Duodenal mucosa (tissue), 2 donors: Measurements from ENCODE around the gene DNAAF2.

Experiments
- H3K27ac ChIP-seq: one replicate; pipeline ENCODE4 v1.7.0; 2013; ENCODE audit warnings: low read depth, low read length
- H3K27me3 ChIP-seq, 2 donors: one replicate each; pipeline ENCODE4 v1.7.0; 2013; ENCODE audit warnings: low read length in 2 of 2, control low read depth in 1 of 2; ENCODE audit not compliant: insufficient read depth in 2 of 2, control insufficient read depth in 1 of 2
- H3K36me3 ChIP-seq, 2 donors: one replicate each; pipeline ENCODE4 v1.7.0; 2013; ENCODE audit warnings: low read length in 2 of 2, control low read depth in 1 of 2; ENCODE audit not compliant: insufficient read depth in 2 of 2, control insufficient read depth in 1 of 2
- H3K4me1 ChIP-seq, 2 donors: one replicate each; pipeline ENCODE4 v1.7.0; 2013; ENCODE audit warnings: low read length in 2 of 2, control low read depth in 1 of 2; ENCODE audit not compliant: insufficient read depth in 2 of 2, control insufficient read depth in 1 of 2
- H3K4me3 ChIP-seq, 2 donors: one replicate each; pipeline ENCODE4 v1.7.0; 2013; ENCODE audit warnings: low read length in 2 of 2, low read depth in 1 of 2
- H3K9ac ChIP-seq, 2 donors: one replicate each; pipeline ENCODE4 v1.7.0; 2013; ENCODE audit warnings: low read length in 2 of 2, low read depth in 1 of 2
- H3K9me3 ChIP-seq, 2 donors: one replicate each; pipeline ENCODE4 v1.7.0; 2013; ENCODE audit warnings: low read length in 2 of 2, control low read depth in 1 of 2; ENCODE audit not compliant: control insufficient read depth in 1 of 2

Gene DNAAF2

DNA sequence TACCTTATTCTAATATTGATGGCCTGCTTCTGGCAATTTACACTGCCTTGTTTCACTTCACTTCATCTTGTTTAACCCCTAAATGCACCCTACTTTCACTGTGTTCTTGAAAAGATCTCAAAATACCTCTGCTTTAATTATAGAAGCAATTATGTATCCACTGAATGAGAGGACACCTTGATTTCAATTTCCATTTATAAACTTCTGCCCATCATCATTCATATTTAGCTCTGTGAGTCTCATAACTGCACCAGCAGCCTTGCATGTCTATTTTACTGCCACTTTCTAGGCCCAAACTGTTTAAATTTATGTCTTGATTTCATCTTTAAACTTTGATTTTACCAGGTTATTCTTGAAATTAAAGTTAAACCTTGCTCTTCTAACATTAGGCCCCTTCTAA lies 7.1 kb upstream of the DNAAF2 start:
- Histone ChIP-seq H3K27ac (no peak overlapping the region), H3K9ac (no peak overlapping the region), H3K4me1 (peaks cover 15 to 26% of the 10 kb centered on the region in 2 donors), H3K4me3 (peak overlapping the region; percentile 1 to 27), H3K9me3 (no peaks in the 10 kb centered on the region), H3K27me3 (no peaks in the 10 kb centered on the region), H3K36me3 (peaks cover 6 to 7% of the 10 kb centered on the region in 2 donors)

DNA sequence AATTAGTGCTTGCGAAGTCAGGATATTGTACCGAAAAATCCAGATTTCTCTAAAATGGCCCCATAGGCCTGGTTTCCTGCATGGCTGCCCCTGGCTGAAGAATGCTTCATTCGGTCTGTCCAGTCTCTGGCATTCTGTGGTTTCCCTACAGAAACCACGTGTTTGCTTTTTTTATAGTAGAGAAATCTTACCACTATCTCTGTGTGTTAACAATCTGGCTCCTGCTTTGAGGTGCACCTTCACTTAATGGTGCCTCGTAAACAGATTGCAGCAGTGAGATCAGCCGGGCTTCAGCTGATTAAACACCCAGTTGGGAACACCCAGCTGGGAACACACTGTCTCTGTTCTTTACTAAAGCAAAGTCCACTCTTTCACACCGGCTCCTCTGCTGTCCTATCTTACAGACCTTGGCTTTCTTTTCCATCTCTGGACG lies 6.7 kb upstream of the DNAAF2 start:
- H3K4me1 ChIP-seq, result peaks cover 15 to 29% of the 10 kb centered on the region in 2 donors
- no peak overlapping the region for H3K9ac ChIP-seq
- peak overlapping the region; percentile 1 to 27 for H3K4me3 ChIP-seq
- H3K36me3 ChIP-seq, result peaks cover 6 to 7% of the 10 kb centered on the region in 2 donors
- H3K27ac ChIP-seq, result no peak overlapping the region
- H3K9me3 ChIP-seq, result no peaks in the 10 kb centered on the region
- H3K27me3 ChIP-seq, result no peaks in the 10 kb centered on the region

DNA sequence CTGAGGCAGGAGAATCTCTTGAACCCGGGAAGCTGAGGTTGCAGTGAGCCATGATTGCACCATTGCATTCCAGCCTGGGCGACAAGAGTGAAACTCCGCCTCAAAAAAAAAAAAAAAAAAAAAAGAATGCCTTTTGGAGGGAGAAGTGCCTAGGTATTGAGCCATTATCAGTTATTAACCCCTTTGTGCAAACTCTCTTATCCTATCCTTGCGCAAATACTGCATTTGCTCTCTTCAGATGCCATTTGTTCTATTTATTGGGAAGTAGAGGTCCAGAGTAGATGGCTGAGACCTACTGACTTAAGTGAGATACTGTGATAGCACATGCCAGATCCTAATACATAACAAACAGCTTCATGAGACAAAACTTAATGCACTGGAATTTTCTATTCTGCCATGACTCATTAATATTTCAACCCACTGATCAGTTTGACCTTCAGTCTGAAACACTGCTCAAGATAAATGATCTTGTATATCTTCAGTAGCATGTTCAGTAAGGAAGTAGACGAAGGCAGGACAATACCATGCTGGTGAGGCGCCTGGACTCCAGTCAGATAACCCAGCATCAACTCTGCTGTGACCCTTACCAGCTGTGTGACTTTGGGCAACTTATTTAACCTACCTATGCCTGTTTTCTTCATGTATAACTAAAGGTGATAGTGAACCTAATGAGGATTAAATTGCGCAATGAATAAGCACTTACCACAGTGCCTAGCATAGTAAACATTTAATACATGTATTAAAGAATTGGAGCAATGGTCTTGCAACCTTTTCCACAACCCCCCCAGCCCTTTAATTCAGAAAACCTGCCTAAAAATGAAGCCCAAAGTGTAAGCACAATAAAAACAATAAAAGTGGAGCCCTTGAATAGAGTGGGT lies 5.7 kb upstream of the DNAAF2 start:
- Histone ChIP-seq H3K4me1 (peaks cover 15 to 36% of the 10 kb centered on the region in 2 donors), H3K27ac (no peak overlapping the region), H3K9ac (no peak overlapping the region), H3K9me3 (no peaks in the 10 kb centered on the region), H3K36me3 (peaks cover 6 to 7% of the 10 kb centered on the region in 2 donors), H3K27me3 (no peaks in the 10 kb centered on the region), H3K4me3 (peak overlapping the region in 1 of 2 donors; percentile 6)

DNA sequence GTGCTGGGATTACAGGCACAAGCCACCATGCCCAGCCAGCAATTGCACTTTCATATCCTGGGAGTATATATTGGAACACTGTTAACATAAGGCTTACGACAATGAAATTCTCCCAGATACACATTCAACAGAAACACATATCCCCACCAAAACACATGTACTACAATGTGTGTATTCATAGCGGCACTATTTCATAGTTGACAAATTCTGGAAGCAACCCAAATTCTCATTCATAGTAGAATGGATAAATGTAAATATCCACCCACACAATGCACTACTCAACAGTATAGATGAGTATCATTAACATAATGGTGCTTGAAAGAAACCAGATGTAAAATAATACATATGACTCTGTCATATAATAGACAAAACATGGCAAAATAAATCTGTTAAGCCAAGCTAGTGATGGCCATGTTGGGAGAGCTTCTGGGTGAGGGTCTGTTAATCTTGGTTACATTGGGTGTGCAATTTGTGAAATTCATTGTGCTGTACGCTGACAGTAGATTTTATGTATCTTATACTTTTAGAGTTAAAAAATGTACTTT lies 2.6 kb upstream of the DNAAF2 start:
- no peak overlapping the region for H3K27ac ChIP-seq
- H3K27me3 ChIP-seq, result no peaks in the 10 kb centered on the region
- peaks cover 6 to 7% of the 10 kb centered on the region in 2 donors for H3K36me3 ChIP-seq
- no peak overlapping the region for H3K9ac ChIP-seq
- peaks cover 15 to 36% of the 10 kb centered on the region in 2 donors for H3K4me1 ChIP-seq
- H3K4me3 ChIP-seq, result no peak overlapping the region
- no peaks in the 10 kb centered on the region for H3K9me3 ChIP-seq

DNA sequence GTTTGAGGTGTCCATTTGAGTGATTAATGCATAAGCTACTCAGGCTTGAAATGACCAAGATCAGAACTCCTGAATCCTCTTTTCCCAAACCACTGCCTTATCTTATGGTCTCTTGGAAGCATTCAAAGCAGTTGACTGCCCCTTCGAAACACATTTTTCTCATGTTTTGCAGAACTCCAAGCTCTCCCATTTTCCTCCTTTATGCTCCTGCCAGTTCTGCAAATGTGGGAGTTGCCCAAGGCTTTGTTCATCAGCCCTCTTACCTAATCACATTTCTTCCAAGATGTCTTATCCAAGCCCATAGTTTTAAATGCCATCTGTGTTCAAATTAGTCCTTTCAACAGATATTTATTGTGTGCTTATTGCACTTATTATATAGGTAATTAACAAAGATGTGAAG lies 1.8 kb upstream of the DNAAF2 start:
- H3K4me3 ChIP-seq, result no peak overlapping the region
- H3K27ac ChIP-seq, result no peak overlapping the region

DNA sequence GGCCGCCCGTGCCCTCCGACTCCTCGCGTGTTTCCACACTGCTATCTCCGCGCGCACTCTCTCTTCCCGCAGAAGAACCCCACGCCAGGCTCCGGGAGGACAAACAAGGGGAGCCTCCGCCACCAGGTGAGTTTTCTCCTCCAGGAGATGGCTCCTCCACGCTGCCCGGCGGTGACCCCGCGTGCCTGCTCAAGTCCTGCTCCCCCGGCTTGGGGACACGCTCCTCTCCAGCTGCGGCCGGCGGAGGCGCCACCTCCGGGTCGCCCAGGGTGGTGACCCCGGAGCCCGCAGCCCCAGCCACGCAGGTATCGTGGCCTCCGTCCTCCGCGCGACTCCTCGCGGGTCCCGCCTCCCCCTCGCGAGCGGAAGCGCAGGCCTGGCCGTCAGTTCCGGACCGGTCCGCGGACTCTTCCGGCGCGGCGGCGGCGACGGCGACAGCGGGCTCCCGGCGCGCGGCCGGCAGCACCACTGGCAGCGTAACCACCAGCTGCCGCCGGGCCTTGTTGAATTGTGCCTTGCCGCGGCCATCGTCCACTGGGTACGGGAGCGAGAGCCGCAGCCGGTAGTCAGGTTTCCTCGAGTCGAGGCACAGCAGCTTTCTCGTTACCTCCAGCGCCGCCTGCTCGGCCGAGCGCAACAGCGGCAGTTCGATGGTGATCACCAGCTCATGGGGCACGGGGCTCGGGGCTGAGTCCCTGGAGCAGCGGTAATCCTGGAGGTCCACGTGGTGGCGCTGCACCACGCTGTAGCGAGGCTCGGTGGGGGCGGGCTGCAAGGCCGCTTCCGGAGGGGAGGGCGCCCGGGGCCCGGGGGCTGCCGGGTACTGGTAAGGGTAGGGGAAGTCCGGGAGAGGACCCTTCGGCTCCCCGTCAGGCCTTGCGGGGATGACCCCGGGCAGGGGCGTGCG lies 1.2 kb downstream of the DNAAF2 start:
- Histone ChIP-seq H3K27me3 (no peaks in the 10 kb centered on the region), H3K36me3 (peaks cover 4 to 6% of the 10 kb centered on the region in 2 donors), H3K27ac (peak overlapping the region; percentile 98), H3K9me3 (no peaks in the 10 kb centered on the region), H3K9ac (peak overlapping the region; percentile 95 to 96), H3K4me1 (peaks cover 3 to 10% of the 10 kb centered on the region in 2 donors), H3K4me3 (peak overlapping the region; percentile 92 to 96)

More for the DNA sequence above, 1.8 kb upstream of the DNAAF2 start:
- Histone ChIP-seq H3K4me1 (peaks cover 9 to 29% of the 10 kb centered on the region in 2 donors), H3K27me3 (no peaks in the 10 kb centered on the region), H3K36me3 (peaks cover 6 to 7% of the 10 kb centered on the region in 2 donors), H3K9ac (no peak overlapping the region), H3K9me3 (no peaks in the 10 kb centered on the region)

DNA sequence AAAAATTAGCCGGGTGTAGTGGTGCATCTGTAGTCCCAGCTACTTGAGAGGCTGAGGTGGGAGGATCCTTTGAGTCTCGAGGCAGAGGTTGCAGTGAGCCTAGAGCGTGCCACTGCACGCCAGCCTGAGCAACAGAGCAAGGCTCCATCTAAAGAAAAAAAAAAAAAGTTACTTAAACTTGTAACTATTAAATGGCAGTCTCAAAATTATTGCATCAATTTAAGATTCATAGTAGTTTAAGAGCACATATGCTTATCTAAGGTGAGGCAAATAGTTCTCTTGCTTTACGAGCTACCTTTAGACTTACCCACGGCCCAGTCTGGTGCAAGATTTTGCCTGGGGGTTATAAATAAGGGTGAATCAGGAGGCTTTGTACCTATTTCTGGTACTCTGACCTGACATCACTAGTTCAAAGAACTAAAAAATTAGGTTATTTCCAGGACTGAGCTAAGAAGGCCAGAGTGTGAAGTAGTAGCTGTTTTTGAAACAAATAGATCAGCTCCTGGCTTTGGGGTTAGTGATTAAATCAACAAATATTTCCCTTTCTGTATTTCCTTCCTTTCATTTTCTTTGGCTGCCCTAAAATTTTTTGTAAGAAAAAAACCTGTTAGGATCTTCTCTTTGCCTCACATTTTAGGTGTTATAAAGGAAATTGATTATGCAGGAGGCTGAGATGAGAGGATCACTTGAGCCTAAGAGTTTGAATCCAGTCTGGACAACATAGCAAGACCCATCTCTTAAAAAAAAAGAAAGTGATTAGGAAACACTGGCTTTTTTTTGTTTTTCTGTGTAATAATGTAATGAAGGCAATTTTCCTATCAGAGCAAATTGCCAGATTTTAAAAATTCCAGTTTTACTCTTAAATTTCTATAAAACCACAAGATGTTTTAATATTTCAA lies 10.9 kb downstream of the DNAAF2 start:
- Histone ChIP-seq H3K4me1 (peaks cover 19 to 20% of the 10 kb centered on the region in 2 donors), H3K36me3 (no peaks in the 10 kb centered on the region), H3K27me3 (no peaks in the 10 kb centered on the region), H3K9me3 (no peaks in the 10 kb centered on the region), H3K9ac (peak overlapping the region in 1 of 2 donors; percentile 8), H3K27ac (no peak overlapping the region), H3K4me3 (peak overlapping the region; percentile 85 to 95)

DNA sequence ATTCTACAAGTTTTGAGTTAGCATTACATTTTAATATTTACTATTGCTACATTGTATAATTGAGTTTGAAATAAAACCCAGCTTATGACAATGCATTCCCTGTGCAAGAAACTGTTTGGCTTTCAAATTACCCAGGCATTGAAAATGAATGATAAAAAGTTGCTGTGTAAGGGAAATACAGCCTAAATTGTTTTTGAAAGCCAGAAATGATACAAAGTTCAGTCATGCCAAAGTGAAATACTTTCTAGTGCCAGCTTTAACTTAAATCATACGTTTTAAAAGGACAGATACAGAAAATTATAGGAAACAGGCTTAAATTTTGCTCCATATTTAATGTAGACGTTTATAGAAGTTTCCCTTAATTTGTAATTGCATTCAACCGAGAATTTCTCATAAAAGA lies 11.7 kb downstream of the DNAAF2 start:
- peaks cover under 1 to 6% of the 10 kb centered on the region in 2 donors for H3K36me3 ChIP-seq
- no peaks in the 10 kb centered on the region for H3K9me3 ChIP-seq
- H3K4me1 ChIP-seq, result peaks cover 25 to 26% of the 10 kb centered on the region in 2 donors
- peak overlapping the region in 1 of 2 donors; percentile 92 for H3K9ac ChIP-seq
- H3K27ac ChIP-seq, result peak overlapping the region; percentile 3
- H3K4me3 ChIP-seq, result peak overlapping the region; percentile 85 to 95
- H3K27me3 ChIP-seq, result no peaks in the 10 kb centered on the region

DNA sequence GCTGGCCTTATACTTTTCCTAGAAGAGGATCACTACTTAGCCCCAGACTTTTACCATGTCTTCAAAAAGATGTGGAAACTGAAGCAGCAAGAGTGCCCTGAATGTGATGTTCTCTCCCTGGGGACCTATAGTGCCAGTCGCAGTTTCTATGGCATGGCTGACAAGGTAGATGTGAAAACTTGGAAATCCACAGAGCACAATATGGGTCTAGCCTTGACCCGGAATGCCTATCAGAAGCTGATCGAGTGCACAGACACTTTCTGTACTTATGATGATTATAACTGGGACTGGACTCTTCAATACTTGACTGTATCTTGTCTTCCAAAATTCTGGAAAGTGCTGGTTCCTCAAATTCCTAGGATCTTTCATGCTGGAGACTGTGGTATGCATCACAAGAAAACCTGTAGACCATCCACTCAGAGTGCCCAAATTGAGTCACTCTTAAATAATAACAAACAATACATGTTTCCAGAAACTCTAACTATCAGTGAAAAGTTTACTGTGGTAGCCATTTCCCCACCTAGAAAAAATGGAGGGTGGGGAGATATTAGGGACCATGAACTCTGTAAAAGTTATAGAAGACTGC lies 12.9 kb downstream of the DNAAF2 start:
- no peaks in the 10 kb centered on the region for H3K9me3 ChIP-seq
- H3K9ac ChIP-seq, result peak overlapping the region; percentile 92 to 94
- no peaks in the 10 kb centered on the region for H3K27me3 ChIP-seq
- H3K27ac ChIP-seq, result no peak overlapping the region
- peak overlapping the region; percentile 85 to 95 for H3K4me3 ChIP-seq
- H3K36me3 ChIP-seq, result peaks cover 6 to 19% of the 10 kb centered on the region in 2 donors
- peaks cover 26 to 32% of the 10 kb centered on the region in 2 donors for H3K4me1 ChIP-seq
